Measurements from ENCODE around the gene ITPKA. TPM values are rescaled to one million over a fixed set of nuclear protein-coding genes. Genes with fewer than 3 reads are reported as not detected.

The ITPKA gene
- polyA plus RNA-seq, 1 donor from 2014 or later, result 0.20 TPM

GRCh38 chr15:41498657-41499056 is 5.0 kb downstream of the ITPKA start:
- Histone ChIP-seq H3K4me2 (ENCODE audit: low read length) (no peak overlapping the region), H3K4me3 (ENCODE audit: low read length) (no peak overlapping the region), H3K27ac (ENCODE audit: low read length) (no peak overlapping the region), H3K79me2 (replicated peaks; ENCODE audit: insufficient read depth, low read length) (no peaks in the 10 kb centered on the region), H3K9me3 (ENCODE audit: low read length) (no peaks in the 10 kb centered on the region), H2AFZ (ENCODE audit: low read depth, low read length) (no peak overlapping the region), H3K27me3 (ENCODE audit: insufficient read depth, low read depth, low read length) (peaks cover 97% of the 10 kb centered on the region), H3K36me3 (ENCODE audit: insufficient read depth, low read length) (no peaks in the 10 kb centered on the region), H4K20me1 (ENCODE audit: insufficient read depth) (no peaks in the 10 kb centered on the region), H3F3A (ENCODE audit: insufficient read depth, low read length, poor library complexity, severe bottlenecking) (no peaks in the 10 kb centered on the region), H3K9ac (ENCODE audit: low read length) (no peak overlapping the region), H3K9me2 (ENCODE audit: insufficient read depth, low read length) (no peaks in the 10 kb centered on the region)
- TF ChIP-seq RAD21 (conservative IDR thresholded peaks at IDR 0.05) (no peak), EZH2 (IDR thresholded peaks at IDR 0.05; ENCODE audit: borderline replicate concordance, insufficient read depth, low read length, poor library complexity, severe bottlenecking) (no peak), REST (IDR thresholded peaks at IDR 0.05; ENCODE audit: borderline replicate concordance) (no peak), TAF1 (IDR thresholded peaks at IDR 0.05; ENCODE audit: low read depth) (no peak), POLR2AphosphoS5 (IDR thresholded peaks at IDR 0.05) (no peak), EP300 (conservative IDR thresholded peaks at IDR 0.05; ENCODE audit: poor library complexity, severe bottlenecking) (no peak), CTCF (IDR thresholded peaks at IDR 0.05; ENCODE audit: poor library complexity, severe bottlenecking) (no peak), MXI1 (conservative IDR thresholded peaks at IDR 0.05; ENCODE audit: poor library complexity, severe bottlenecking) (no peak), SMC3 (conservative IDR thresholded peaks at IDR 0.05; ENCODE audit: poor library complexity) (no peak)

- no peak overlapping the region for H2AFZ ChIP-seq (ENCODE audit: low read depth, low read length)
- no peak overlapping the region for H3K9ac ChIP-seq (ENCODE audit: low read length)
- H3K9me2 ChIP-seq (ENCODE audit: insufficient read depth, low read length), result no peaks in the 10 kb centered on the region
- H3K27me3 ChIP-seq (ENCODE audit: insufficient read depth, low read depth, low read length), result peaks cover 99% of the 10 kb centered on the region
- H3K9me3 ChIP-seq (ENCODE audit: low read length), result no peaks in the 10 kb centered on the region
- H3K79me2 ChIP-seq (replicated peaks; ENCODE audit: insufficient read depth, low read length), result no peaks in the 10 kb centered on the region
- H3K36me3 ChIP-seq (ENCODE audit: insufficient read depth, low read length), result no peaks in the 10 kb centered on the region
- H3K4me3 ChIP-seq (ENCODE audit: low read length), result no peak overlapping the region
- H3K27ac ChIP-seq (ENCODE audit: low read length), result no peak overlapping the region
- no peaks in the 10 kb centered on the region for H4K20me1 ChIP-seq (ENCODE audit: insufficient read depth)
- no peak overlapping the region for H3K4me2 ChIP-seq (ENCODE audit: low read length)
- H3F3A ChIP-seq (ENCODE audit: insufficient read depth, low read length, poor library complexity, severe bottlenecking), result no peaks in the 10 kb centered on the region
- TF ChIP-seq CTCF (IDR thresholded peaks at IDR 0.05; ENCODE audit: poor library complexity, severe bottlenecking), result no peak
- TF ChIP-seq EZH2 (IDR thresholded peaks at IDR 0.05; ENCODE audit: borderline replicate concordance, insufficient read depth, low read length, poor library complexity, severe bottlenecking), result no peak
- TF ChIP-seq EP300 (conservative IDR thresholded peaks at IDR 0.05; ENCODE audit: poor library complexity, severe bottlenecking), result no peak
- no peak for TF ChIP-seq RAD21 (conservative IDR thresholded peaks at IDR 0.05)
- no peak for TF ChIP-seq TAF1 (IDR thresholded peaks at IDR 0.05; ENCODE audit: low read depth)
- no peak for TF ChIP-seq MXI1 (conservative IDR thresholded peaks at IDR 0.05; ENCODE audit: poor library complexity, severe bottlenecking)
- TF ChIP-seq SMC3 (conservative IDR thresholded peaks at IDR 0.05; ENCODE audit: poor library complexity), result no peak
- TF ChIP-seq REST (IDR thresholded peaks at IDR 0.05; ENCODE audit: borderline replicate concordance), result no peak
Observed at GRCh38 chr15:41499109-41499851, 5.6 kb downstream of the ITPKA start.

Measured in neural cell (in vitro differentiated cells).